GM19324 (cell line): ENCODE results near the gene CCDC138.

ENCODE experiments used
- ATAC-seq: cut with Tn5 transposase; IDR thresholded peaks from one replicate; pipeline ENCODE4 v1.9.1; 2021; ENCODE audit warnings: mild to moderate bottlenecking, moderate library complexity; ENCODE audit not compliant: unreplicated experiment, low FRiP score

CCDC138 gene

DNA sequence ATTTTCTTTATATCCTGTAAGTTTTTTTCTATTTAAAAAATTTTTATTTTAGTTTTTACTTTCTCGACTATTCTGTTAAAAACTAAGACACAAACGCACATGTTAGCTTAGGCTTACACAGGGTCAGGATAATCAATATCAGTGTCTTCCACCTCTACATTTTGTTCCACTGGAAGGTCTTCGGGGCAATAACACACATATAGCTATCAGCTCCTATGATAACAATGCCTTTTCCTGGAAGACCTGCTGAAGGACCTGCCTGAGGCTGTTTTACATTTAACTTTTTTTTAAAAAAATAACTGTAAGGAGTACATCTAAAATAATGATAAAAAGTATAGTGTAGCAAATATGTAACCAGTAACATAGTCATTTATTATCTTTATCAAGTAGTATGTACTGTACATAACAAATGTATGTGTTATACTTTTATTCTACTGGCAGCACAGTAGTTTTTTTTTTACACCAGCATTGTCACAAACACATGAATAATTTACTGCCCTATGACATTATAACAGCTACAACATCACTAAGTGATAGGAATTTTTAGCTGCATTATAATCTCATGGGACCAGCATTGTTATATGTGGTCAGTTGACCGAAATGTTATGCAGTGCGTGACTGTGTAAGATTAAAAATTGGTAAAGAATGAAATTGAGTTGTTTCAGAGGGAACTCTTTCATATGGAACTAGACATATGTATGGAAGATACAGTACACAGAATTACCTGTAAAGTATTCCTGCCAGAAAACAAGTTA, 37.9 kb downstream of the CCDC138 start:
- no peak for ATAC-seq

DNA sequence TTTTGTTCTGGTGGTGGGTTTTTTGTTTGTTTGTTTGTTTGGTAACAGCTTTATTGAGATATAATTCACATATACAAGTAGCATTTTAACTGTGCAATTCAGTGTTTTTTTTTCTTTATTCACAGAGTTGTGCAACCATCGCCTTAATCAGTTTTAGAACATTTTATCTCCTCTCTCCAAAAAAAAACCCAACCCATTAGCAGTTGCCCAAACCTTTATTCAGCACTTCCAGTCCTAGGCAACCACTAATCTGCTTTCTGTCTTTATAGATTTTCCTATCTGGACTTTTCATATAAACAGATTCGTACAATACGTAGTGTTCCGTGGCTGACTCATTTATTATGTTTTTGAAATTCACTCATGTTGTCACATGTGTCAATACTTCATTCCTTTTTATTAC, 38.7 kb downstream of the CCDC138 start:
- ATAC-seq: no peak

- ATAC-seq: no peak
Measured at GRCh38 chr2:108825736-108826135, 39.2 kb downstream of the CCDC138 start.

DNA sequence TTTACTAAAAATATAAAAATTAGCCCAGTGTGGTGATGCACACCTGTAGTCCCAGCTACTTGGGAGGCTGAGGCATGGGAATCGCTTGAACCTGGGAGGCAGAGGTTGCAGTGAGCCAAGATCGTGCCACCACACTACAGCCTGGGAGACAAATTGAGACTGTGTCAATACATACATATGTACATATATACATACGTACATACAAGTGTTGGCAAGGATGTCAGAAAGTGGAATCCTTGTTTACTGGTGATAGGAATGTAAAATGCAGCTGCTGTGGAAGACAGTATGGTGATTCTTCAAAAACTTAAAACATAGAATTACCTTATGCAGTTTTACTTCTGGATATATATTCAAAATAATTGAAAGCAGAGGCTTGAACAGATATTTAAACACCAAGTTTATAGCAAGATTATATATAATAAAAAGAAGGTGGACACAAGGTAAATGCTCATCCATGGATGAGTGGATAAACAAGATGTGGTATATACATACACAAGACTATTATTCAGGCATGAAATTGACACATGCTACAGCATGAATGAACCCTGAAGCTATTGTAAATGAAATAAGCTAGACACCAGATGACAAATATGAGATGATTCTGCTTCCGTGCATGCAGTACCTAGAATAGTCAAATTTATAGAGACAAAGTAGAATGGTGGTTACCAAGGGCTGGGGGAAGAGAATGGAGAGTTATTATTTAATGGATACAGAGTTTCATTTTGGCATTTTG, 43.2 kb downstream of the CCDC138 start:
- ATAC-seq: no peak

DNA sequence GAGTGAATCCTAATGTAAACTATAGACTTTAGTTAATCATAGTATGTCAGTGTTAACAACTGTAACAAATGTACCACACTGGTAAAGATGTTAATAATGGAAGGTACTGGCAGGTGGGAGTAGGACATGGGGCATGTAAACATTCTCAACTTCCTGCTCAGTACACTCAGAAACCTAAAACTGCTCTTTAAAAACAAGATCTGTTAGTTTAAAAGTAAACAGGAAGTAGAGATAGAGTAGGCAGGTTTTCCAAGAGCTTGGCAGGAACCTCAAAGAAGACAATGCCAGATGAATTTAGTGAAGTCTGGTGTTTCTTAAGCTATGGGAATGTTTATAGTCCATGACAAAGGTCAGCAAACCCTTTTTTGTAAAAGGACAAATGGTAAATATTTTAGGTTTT, 46.6 kb downstream of the CCDC138 start:
- no peak for ATAC-seq

GRCh38 chr2:108834620-108835019, 48.0 kb downstream of the CCDC138 start:
- no peak for ATAC-seq

GRCh38 chr2:108835040-108835439, 48.5 kb downstream of the CCDC138 start:
- ATAC-seq: no peak

- ATAC-seq: no peak
Measured at GRCh38 chr2:108837198-108837597, 50.6 kb downstream of the CCDC138 start.

DNA sequence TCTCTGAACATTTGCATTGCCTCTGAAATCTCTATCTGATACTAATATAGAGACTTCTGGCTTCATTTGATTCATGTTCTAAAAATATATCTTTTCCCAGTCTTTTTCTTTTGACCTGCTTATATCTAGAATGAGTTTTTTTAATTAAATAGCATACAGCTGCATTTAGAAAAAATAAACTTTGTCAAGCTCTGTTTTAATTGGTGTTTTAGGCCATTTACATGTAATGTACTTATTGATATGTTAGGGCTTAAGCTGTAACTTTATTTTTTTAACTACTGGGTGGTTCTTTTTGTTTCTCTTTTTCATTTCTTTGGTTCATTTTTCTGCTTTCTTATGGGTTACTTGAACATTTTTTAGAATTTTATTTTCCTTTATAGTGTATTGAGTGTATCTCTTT, 54.9 kb downstream of the CCDC138 start:
- ATAC-seq: no peak

- no peak for ATAC-seq
Measured at GRCh38 chr2:108845923-108846322, 59.4 kb downstream of the CCDC138 start.

DNA sequence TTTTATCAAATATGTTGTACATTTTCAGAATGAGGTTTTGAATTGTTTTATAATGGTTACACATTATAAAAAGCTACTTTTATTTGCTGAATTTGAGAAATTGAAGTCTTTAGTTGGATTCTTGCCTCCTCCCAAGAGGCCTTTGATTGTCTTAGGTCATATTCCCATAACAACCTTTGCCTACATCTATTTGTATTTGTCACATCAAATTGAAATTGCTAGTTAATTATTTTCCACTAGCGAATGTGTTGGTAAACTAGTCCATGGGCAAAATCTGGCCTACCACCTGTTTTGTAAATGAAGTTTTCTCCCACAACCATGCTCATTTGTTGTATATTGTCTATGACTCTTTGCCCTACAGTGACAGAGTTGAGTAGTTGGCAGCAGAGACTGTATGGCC, 60.4 kb downstream of the CCDC138 start:
- ATAC-seq: no peak

GRCh38 chr2:108852375-108852774, 65.8 kb downstream of the CCDC138 start:
- ATAC-seq: no peak

GRCh38 chr2:108853421-108853820, 66.8 kb downstream of the CCDC138 start:
- ATAC-seq: no peak

DNA sequence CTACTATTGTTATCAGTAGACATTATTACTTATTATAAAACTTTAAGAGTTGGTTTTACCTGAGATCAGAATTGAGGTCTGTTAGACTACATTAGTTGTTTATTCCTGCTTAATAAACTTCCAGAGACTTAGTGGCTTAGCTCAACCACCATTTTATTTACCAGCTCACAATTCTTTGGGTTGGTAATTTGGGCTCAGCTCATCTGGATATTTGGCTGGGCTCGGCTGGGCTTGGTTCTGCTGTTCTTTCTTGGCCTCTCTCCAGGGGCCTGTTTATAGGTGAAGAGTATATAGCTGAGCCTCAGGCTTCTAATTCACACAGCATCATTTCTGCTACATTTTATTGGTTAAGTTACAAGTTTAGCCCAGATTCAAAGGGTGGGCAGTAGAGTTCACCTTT, 67.9 kb downstream of the CCDC138 start:
- no peak for ATAC-seq

GRCh38 chr2:108855194-108855593, 68.6 kb downstream of the CCDC138 start:
- no peak for ATAC-seq

DNA sequence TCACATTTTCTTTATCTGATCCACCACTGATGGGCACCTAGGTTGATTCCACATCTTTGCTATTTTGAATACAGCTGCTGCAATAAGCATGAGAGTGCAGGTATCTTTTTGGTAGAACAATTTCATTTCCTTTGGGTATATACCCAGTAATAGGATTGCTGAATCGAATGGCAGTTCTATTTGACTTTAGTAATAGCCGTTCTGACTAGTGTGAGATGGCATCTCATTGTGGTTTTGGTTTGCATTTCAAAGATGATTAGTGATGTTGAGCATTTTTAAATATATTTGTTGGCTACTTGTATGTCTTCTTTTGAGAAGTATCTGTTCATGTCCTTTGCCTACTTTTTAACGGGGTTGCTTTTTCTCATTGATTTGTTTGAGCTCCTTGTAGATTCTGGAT, 72.3 kb downstream of the CCDC138 start:
- no peak for ATAC-seq

GRCh38 chr2:108866041-108866440, 79.5 kb downstream of the CCDC138 start:
- ATAC-seq: no peak

DNA sequence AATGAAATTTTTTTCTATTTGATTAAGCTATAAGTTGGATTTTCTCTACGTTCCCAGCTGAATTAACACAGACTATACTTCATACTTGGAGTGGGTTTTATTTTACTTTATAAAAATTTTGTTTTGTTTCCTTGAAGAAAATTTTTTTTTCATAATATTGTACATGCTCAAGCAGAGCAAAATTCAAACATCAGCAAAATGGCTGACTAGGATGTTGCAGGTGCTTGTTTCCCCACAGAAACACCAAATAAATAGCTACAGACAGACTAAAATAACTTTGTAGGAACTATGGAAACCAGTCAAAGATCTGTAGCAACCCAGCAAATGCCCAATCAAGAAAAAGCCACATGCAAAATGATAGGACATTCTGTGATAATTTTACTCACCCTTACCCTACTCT, 82.3 kb downstream of the CCDC138 start:
- ATAC-seq: no peak

DNA sequence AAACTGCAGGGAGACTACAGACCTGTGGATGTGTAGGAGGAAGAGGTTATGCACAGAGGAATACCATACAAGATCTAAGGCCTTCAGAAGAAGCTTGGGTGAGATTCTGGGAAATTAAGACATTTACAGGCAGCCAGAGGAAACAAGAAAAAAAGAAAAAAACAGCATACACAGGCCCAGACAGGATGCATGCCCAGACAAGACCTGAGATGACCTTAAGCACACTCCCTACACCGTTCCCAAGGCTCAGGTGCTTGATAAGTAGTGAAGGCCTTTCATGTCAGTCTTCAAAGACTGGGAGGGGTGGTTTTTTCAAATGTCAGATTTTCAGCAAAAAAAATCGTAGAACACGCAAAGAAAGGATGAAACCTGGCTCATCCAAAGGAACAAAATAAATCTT, 83.0 kb downstream of the CCDC138 start:
- ATAC-seq: no peak

DNA sequence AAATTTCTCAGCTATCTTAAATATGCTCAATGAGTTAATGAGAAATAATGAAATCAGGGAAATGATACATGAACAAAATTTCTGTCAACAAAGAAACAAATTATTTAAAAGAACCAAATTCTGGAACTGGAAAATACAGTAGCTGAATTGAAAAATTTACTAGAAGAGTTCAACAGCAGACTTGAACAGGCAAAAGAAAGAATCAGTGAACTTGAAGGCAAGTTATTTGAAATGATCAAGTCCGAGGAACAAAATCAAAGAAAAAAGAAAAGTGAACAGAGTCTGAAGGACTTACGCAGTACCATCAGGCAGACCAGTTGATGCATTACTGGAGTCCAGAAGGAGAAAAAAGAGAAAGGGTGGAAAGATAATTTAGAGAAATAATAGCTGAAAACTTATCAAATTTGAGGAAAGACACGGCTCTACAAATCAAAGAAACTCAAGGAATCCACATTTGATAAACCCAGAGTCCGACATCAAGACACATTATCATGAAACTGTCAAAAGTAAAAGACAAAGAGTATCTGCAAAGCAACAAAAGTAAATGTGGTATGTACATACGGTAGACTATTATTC, 83.6 kb downstream of the CCDC138 start:
- ATAC-seq: no peak

DNA sequence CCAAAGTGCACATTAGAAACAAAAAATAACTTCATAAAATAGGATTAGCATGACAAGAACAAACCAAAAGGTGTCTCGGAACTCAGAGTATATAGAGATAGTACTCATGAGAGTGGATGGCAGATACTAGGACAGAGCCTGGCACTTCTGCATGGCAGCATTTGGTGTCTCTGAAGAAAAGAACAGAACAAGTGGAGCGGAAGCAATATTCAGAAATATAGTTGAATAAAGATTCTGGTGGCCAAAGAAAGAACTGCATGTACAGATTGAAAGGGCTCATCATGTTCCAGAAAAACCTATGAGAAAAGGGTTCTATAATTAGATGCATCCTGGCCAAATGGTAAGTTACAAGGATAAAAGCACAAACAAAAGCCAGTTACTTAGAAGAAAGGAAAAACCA, 90.9 kb downstream of the CCDC138 start:
- no peak for ATAC-seq

DNA sequence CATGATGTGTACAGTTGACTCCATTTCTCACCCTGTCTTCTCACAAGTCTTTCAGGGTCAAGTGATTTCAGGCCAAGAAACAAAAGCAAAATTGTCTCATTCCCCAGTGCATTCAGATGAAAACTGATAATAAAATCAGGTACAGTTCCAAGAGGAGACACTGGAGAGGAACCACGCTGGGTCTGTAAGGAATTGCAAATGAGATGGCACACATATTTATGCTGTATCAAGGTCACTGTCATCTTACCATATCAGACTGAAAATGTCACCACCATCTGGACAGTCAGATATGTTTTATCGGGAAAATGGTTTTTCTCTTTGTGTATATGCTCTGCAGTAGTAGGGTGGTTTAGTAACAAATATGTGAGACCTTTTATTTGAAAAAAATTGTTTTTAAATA, 91.7 kb downstream of the CCDC138 start:
- no peak for ATAC-seq
